Measurements from ENCODE around the gene HUNK.

GRCh38 chr21:31894457-31894856 lies 21.6 kb downstream of the HUNK start:
- no peak for TF ChIP-seq CTCF (IDR thresholded peaks at IDR 0.05)
- no peak for TF ChIP-seq POLR2A (IDR thresholded peaks at IDR 0.05)
- TF ChIP-seq POLR2AphosphoS5 (IDR thresholded peaks at IDR 0.05): no peak
- TF ChIP-seq EP300 (IDR thresholded peaks at IDR 0.05): no peak

Measured in sigmoid colon (tissue), 4 donors.